A673 (cell line): ENCODE data around the gene PRR22.

Source experiments
- EZH2 ChIP-seq: fragments of 200-600 bp; sonication (generic); IDR thresholded peaks from 2 replicates; pipeline ENCODE4 v1.6.1; 2017; ENCODE audit warnings: borderline replicate concordance, low read depth, mild to moderate bottlenecking, mixed read lengths, antibody characterized with exemption, low read length; ENCODE audit not compliant: poor library complexity, severe bottlenecking
- TF ChIP-seq, protein P1 (sequence below): fragments of 300-800, 200-600 bp; sonication (generic); conservative IDR thresholded peaks from 2 replicates; pipeline ENCODE4 v1.5.1; 2017; ENCODE audit warnings: low read depth, mild to moderate bottlenecking, antibody characterized with exemption, low read length, moderate library complexity, mixed read lengths

DNA sequence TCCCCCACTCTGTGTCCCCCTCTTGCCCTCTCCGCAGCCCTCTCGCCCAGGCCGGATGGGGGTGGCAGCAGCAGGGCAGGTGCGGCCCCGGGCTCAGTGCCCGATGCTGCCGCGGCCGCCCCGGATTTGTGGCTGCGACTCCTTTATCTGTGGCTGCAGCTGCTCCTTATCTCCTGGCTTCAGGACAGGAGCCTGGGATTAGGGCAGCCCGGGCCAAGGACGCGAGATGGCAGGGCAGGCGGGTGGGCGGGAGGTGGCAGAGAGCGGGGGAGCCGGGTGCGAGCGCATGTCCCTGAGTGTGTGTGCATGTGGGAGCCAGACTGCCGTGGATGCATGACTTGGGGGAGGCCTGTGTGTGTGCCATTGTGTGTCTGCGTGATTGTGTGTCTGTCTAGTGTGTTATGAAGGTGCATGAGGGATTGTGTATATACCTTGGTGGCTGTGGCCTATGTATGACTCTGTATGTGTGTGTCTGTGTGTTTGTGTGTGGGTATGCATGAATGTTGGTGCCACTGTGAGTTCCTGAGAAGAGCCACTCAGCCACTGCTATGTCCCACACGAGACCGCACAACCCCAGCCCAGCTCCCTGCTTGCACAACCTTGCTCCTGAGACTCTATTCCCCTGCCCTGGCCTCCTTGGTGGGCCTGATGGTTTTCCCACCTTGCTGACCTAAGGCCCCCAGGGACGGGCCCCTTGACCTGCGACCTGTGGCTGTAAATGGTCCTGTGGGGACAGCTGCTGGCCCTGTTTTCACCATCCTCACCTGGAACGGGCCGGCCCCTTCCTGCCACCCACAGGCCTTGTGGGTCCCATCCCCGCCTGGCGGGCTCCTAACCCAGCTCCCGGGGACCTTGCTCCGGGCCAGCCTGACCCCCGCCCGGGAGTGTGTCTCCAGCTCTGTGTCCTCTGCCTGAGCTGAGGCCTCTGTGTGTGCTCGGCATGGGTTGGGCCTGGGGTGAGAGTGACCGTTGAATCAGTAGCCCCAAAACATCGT, 15.0 kb upstream of the PRR22 start:
- TF ChIP-seq, protein P1, sequence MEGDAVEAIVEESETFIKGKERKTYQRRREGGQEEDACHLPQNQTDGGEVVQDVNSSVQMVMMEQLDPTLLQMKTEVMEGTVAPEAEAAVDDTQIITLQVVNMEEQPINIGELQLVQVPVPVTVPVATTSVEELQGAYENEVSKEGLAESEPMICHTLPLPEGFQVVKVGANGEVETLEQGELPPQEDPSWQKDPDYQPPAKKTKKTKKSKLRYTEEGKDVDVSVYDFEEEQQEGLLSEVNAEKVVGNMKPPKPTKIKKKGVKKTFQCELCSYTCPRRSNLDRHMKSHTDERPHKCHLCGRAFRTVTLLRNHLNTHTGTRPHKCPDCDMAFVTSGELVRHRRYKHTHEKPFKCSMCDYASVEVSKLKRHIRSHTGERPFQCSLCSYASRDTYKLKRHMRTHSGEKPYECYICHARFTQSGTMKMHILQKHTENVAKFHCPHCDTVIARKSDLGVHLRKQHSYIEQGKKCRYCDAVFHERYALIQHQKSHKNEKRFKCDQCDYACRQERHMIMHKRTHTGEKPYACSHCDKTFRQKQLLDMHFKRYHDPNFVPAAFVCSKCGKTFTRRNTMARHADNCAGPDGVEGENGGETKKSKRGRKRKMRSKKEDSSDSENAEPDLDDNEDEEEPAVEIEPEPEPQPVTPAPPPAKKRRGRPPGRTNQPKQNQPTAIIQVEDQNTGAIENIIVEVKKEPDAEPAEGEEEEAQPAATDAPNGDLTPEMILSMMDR, result no peak
- no peak for TF ChIP-seq EZH2
